Measurements from ENCODE around the gene VWF. TPM values are rescaled to one million over a fixed set of nuclear protein-coding genes. Genes with fewer than 3 reads are reported as not detected.
"Not testable (repeated sequence)": the region's sequence is repeated elsewhere in the genome, so short reads cannot be mapped to it uniquely, and the experiment has no call there.

The VWF gene
- total RNA-seq, 1 experiment from 2014 or later: under 0.01 TPM

GRCh38 chr12:6104842-6105241 lies 19.6 kb downstream of the VWF start:
- DNase-seq (ENCODE audit: low read depth): no peak

- peak; percentile 29 for DNase-seq (ENCODE audit: low read depth)
Observed at GRCh38 chr12:6104027-6104426, 20.4 kb downstream of the VWF start.

DNA sequence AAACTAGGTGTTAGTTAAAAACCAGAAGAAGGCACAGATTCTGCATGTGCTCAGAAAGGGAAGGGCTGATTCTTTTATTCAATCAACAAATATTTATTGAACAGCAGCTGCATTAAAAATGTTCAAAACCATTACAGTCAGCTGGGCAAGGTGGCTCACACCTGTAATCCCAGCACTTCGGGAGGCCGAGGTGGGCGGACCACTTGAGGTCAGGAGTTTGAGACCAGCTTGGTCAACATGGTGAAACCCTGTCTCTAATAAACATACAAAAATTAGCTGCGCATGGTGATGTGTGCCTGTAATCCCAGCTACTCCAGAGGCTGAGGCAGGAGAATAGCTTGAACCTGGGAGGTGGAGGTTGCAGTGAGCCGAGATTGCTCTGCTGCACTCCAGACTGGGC lies 22.4 kb downstream of the VWF start:
- DNase-seq (ENCODE audit: low read depth): not testable (repeated sequence)

DNA sequence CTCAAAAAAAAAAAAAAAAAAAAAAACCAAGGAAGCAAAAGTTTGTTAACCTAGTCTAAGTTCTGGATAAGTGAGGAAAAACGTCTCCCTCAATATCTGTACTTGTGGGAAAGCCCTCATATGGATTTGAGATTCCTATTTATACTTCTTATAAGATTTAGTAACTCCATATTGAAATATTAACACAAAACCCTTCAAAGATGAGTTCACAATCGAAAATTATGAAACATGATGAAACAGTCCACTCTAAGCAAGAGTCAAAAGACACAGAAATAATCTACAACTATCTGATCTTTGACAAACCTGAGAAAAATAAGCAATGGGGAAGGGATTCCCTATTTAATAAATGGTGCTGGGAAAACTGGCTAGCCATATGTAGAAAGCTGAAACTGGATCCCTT lies 25.2 kb downstream of the VWF start:
- no peak for DNase-seq (ENCODE audit: low read depth)

DNA sequence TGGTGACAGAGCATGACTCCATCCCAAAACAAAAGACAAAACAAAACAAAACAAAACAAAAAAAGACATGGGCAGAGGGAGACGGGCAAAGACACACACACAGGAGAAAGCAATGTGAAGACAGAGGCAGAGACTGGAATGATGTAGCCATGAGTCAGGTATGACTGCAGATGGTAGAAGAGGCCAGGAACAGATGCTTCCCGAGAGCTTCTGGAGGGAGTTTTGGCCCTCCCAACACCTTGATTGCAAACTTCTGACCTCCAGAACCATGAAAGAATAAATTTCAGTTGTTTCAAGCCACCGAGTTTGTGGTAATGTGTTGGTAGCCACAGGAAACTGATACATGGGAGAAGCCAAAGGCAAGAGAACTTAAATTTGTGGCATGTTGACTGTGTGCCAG lies 27.1 kb downstream of the VWF start:
- DNase-seq (ENCODE audit: low read depth): peak; percentile 67

DNA sequence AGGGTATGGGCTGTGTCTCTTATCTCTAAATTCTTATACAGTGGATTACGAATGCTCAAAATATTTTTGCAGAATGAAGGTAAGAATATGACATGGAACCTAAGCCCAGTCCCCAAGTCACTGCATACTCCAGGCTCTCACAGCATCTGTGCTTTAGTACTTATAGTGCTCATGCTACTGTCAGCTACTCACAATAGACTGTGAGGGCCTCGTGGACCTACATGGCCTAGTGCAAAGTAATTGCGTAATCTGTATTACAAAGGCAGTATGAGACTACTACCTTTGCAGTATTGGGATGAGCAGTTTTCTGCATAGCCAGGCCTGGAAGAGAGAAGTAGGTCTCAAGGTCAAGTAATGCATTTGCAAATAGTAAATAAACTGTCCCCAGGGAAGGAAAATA lies 27.9 kb downstream of the VWF start:
- DNase-seq (ENCODE audit: low read depth): no peak

GRCh38 chr12:6095269-6095668 lies 29.2 kb downstream of the VWF start:
- no peak for DNase-seq (ENCODE audit: low read depth)

GRCh38 chr12:6093764-6094163 lies 30.7 kb downstream of the VWF start:
- DNase-seq (ENCODE audit: low read depth): no peak

GRCh38 chr12:6092784-6093722 lies 31.4 kb downstream of the VWF start:
- DNase-seq (ENCODE audit: low read depth): peak; percentile 93

DNA sequence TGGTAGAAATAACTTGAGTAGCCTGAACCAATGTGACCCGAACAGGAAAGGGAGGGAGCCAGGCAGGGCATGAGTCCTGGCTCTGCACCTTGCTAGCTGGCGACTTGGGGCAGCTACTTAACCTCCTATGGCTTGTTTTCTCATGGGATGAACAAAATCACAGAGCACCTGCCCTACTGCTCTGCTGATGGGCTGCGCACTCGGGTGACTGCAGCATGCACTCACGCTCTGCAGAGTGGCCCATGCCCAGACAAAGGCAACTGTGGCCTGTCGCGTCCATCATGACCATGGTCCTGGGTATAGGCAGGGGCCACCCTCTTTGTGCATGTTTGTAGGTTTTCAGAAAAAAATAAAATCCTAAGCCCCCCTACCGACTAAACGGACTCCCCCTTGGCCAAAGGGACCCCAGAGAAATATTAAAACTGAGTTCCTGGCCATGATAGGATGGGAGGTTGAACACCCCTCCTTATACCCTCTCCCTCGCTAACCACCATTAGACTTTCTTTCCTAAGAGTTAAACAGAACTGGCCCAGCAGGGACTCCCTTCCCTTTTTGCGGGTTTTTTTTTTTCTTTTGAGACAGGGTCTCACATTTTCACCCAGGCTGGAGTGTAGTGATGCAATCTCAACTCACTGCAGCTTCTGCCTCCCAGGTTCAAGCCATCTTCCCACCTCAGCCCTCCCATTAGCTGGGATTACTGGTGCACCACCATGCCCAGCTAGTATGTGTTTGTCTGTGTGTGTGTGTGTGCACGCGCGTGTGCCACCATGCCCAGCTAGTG lies 32.5 kb downstream of the VWF start:
- no peak for DNase-seq (ENCODE audit: low read depth)

- no peak for DNase-seq (ENCODE audit: low read depth)
Observed at GRCh38 chr12:6090803-6091202, 33.7 kb downstream of the VWF start.

DNA sequence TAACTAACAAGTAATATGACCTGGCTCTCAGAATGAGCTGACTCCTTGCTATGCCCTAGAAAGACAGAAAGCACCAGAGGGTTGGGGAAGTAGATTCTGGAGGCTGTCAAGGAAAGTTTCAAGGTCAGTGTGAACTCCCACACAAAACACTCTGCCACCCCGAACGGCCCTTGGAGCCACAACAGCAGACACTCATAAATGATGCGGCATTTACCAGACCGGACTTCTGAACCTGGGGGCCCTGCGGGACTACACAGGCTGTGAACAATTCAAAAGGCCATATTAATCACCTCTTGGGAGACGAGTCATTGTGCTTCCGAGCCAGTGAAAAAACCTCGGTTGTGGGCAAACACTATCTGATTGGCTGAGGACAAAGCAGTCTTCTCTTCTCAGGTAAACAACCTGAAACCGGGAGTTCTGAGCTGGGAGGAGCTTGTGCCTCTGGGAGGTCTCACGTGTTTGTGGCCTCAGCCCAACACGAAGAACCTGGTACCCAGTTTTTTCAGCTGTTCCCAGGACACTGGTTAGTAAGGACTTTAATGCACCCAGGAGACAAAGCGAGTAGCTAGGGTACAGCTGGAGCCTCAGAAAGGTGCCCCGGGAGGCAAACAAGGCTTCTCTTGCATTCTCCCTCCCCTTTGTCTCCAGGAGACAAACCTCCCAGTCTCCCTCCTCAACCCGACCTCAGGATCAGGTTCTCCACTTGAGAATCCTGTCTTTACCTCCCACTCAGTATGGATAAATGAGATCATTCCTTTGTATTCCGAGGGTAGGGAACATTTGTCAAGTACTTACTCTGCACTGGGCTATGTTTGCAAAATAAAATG lies 35.3 kb downstream of the VWF start:
- no peak for DNase-seq (ENCODE audit: low read depth)

DNA sequence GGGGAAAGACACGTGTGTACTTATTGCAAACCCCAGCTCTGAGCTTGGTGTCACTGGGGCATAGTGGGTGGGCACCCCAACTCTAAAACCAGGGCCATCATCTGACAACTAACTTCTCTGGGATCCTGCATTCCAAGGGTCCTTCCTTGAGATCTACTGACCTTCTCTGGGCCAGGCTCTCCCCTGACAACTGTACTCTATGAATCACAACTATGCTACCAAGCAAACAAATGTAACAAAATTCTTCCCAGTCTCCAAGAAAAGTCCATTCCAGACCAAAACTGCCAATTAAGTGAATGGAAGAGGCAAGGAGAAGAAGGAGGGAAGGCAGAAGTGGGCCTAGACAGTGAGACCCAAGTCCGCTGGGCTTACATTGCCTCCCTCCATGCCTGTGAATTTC lies 38.2 kb downstream of the VWF start:
- DNase-seq (ENCODE audit: low read depth): no peak

GRCh38 chr12:6085841-6086240 lies 38.6 kb downstream of the VWF start:
- DNase-seq (ENCODE audit: low read depth): no peak

DNA sequence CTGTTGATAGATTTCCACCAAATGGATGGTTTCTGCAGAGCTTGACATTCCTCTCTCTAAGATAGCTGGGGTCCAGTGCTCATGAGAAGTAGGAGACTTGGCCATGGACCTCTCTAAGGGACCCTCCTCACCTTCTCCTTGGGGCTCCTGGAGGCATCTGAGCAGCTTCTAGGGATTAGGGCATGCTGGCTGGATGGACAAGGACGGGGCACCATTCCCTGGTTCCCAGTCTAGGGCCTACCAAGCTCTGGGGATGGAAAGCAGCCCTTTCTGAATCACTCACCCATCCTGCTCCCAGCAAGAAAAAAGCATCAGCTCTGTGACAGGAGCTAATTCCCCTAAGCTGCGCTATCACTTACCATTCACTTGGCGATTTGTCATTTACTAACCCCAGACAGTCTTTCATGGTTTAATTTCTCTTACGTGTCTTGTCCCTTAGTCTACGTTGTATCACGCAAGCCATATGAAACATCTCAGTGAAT lies 39.5 kb downstream of the VWF start:
- DNase-seq (ENCODE audit: low read depth): no peak

- DNase-seq (ENCODE audit: low read depth): no peak
Observed at GRCh38 chr12:6084261-6084968, 40.1 kb downstream of the VWF start.

- no peak for DNase-seq (ENCODE audit: low read depth)
Observed at GRCh38 chr12:6083601-6084000, 40.9 kb downstream of the VWF start.

DNA sequence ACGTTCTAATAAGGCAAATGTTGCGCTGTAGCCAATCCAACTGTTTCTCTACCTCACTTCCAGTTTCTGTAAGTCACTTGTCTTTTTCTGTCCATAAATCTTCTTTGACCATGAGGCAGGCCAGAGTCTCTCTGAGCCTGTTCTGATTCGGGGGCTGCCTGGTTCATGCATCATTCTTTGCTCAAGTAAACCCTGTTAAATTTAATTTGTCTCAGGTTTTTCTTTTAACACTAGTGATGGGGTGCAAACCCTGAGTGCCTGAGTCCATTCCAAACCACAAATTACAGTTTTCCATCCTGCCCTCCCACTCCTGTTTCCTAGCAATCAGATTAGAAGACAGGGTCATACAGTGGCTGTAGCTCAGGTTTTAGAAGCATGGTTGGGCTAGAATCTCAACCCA lies 41.9 kb downstream of the VWF start:
- DNase-seq (ENCODE audit: low read depth): no peak

DNA sequence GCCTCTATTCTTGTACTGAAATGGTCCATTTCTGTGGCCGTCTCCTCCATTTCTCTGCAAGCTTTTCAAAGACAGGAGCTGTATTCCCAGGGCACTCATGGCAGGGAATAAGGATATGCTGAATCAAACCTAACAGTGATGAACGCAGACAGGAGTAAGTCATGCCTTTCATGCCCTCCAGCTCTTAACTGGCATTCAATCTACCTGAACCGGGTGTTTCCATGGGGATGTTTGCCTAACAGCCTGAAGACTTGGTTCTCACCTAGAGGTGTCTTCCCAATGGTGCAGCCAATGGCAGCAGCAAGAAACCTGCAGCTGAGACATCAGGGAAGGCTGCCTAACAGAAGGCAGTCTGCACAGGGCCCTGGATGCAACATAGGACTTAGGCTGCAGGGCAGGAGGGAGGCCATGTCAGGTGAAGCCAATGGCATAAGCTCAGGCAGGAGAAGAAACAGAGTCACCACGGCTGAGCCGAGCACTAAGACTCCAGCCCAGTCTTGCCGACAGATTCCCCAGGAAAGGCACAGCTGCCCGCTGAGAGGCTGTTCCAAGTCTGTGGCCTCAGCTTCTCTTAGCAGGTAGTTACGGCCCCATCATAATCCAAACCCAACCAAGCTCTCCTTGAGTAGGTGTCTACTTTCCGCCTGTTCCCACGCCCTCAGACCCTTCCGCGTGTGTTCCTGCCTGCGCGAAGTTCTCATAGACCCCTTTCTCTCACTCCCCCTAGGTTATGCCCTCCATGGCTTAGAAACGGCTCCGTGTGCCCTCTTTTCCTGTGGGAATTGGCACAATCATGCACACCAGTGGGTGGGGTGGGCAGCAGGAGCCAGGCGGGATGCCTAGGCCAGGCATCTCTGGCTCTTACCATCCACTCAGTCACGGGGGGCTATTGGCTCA lies 44.1 kb downstream of the VWF start:
- no peak for DNase-seq (ENCODE audit: low read depth)

DNA sequence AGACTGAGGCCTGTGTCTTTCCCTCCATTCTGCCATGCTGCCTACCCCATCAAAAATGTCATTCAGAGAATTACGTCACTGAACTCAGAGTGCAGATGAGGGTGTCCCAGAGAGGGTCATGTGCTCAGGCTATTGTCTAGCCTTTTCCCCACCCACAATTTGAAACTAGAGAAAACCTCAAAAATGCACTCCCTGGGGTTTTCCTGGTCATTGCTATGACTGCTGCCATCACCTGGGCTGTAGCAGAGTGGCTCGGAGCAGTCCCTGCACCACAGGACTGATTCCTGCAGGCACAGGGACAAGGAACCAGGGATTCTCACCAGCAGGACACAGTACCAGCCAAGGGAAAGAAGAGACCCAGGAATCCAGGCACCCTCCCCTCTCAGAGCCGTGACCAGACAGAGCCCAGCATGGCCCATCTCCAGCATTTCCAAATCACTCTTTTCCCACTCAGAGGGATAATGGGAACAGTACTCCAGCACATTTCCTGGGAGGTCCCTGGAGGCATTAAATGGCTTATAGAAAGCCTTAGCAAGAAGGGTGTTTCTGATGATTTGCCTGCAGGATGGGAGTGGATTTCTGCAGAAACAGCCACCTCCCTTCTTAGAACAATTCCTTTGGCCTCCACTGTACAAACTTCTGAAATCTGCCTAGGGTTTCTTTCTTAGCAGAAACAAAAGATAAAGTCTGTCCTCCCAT lies 45.9 kb downstream of the VWF start:
- peak; percentile 45 for DNase-seq (ENCODE audit: low read depth)

All from RPMI7951 (cell line).